ENCODE measurements around the gene ZNF792.
"Not testable (repeated sequence)": the region's sequence is repeated elsewhere in the genome, so short reads cannot be mapped to it uniquely, and the experiment has no call there.

ZNF792 gene

GRCh38 chr19:34999498-35000337 is 35.7 kb upstream of the ZNF792 start, which contains the start of gene GRAMD1A:
TSS of gene GRAMD1A (plus strand) at chr19:35000323. CDS start at chr19:35000479, 156 bp downstream.
- peak within 1 kb of the TSS; percentile 84 to 100 (median 96) for H3K27ac ChIP-seq
- H3K4me3 ChIP-seq: peak within 1 kb of the TSS; percentile 62 to 93 (median 83)

GRCh38 chr19:34998777-34999497 is 34.9 kb upstream of the ZNF792 start:
- H3K27ac ChIP-seq: peak overlapping the region; percentile 84 to 100 (median 96)
- peak overlapping the region; percentile 62 to 93 (median 83) for H3K4me3 ChIP-seq

GRCh38 chr19:34998224-34998623 is 34.2 kb upstream of the ZNF792 start:
- not testable (repeated sequence) for H3K4me3 ChIP-seq
- peak overlapping the region in 12 of 21 experiments; percentile 13 to 100 (median 94) for H3K27ac ChIP-seq

GRCh38 chr19:34997071-34997617 is 33.1 kb upstream of the ZNF792 start:
- H3K27ac ChIP-seq: peak overlapping the region in 19 of 21 experiments; percentile 2 to 100 (median 56)
- no peak overlapping the region for H3K4me3 ChIP-seq

GRCh38 chr19:34995551-34995950 is 31.5 kb upstream of the ZNF792 start:
- Histone ChIP-seq H3K4me3 (no peak overlapping the region), H3K27ac (peak overlapping the region in 10 of 21 experiments; percentile 11 to 96 (median 34))

GRCh38 chr19:34994643-34995541 is 30.9 kb upstream of the ZNF792 start:
- peak overlapping the region in 16 of 21 experiments; percentile 8 to 96 (median 54) for H3K27ac ChIP-seq
- no peak overlapping the region for H3K4me3 ChIP-seq

DNA sequence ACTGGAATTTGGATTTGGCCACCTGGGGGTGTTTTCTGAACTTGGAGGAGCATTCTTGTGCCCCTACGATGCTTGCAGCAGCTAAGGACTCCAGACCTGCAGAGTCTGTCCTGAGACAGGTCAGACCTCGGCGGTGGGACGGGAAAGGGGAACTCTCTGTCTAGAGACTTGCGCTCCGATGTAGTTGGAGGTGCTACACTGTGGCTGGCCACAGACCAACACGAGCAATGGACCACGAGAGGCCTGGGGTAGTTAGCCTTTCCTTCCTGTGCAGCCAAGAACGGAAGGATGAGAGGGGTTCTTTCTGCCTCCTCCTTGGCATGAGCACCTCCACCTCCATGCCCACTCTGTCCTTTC is 30.2 kb upstream of the ZNF792 start:
- Histone ChIP-seq H3K27ac (peak overlapping the region in 8 of 21 experiments; percentile 8 to 73 (median 58)), H3K4me3 (no peak overlapping the region)

DNA sequence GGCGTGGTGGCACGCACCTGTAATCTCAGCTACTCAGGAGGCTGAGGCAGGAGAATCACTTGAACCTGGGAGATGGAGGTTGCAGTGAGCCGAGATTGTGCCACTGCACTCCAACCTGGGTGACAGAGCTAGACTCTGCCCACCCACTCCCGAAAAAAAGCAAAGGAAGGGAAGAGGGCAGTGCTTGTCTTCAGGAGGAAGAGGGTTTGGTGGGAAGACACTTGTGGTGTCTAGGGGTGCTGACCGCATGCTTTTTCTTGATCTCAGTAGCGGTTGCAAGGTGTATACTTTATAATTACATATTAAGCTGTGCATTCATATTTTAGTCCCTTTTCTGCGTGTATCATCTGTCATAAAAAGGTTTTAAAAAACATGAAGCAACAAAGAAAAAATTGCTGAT is 28.6 kb upstream of the ZNF792 start:
- H3K27ac ChIP-seq, H3K4me3 ChIP-seq: not testable (repeated sequence)

GRCh38 chr19:34991542-34992333 is 27.7 kb upstream of the ZNF792 start:
- no peak overlapping the region for H3K4me3 ChIP-seq

GRCh38 chr19:34990578-34991192 is 26.7 kb upstream of the ZNF792 start:
- Histone ChIP-seq H3K4me3 (no peak overlapping the region), H3K27ac (peak overlapping the region in 3 of 21 experiments; percentile 3 to 51 (median 18))

More at GRCh38 chr19:34991542-34992333, 27.7 kb upstream of the ZNF792 start:
- peak overlapping the region in 1 of 21 experiments; percentile 3 for H3K27ac ChIP-seq

- Histone ChIP-seq H3K4me3 (no peak overlapping the region), H3K27ac (peak overlapping the region in 2 of 21 experiments; percentile 17 to 65)
Measured at GRCh38 chr19:34989298-34989697, 25.3 kb upstream of the ZNF792 start.

DNA sequence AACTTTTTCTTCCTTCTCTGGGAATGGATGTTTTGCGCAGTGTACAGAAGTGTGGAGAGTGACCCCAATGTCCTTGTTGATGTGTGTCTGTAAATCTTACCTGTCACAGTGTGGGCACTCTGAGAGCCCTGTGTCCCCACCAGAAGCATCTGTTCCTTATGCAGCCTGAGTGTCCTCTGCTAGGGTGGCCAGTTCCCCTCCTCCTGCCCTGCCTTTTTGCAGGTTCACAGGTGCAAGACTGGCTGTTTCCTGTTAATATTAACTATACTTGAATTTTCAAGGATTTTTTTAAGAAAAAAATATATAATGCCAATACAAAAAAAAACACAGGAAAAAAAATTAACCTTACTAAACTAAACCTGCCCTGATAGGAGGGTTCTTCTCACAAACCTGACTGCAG is 24.1 kb upstream of the ZNF792 start:
- Histone ChIP-seq H3K4me3 (no peak overlapping the region), H3K27ac (no peak overlapping the region)

- Histone ChIP-seq H3K27ac (peak overlapping the region in 8 of 21 experiments; percentile 21 to 53 (median 32)), H3K4me3 (no peak overlapping the region)
Measured at GRCh38 chr19:34985249-34986022, 21.4 kb upstream of the ZNF792 start.

DNA sequence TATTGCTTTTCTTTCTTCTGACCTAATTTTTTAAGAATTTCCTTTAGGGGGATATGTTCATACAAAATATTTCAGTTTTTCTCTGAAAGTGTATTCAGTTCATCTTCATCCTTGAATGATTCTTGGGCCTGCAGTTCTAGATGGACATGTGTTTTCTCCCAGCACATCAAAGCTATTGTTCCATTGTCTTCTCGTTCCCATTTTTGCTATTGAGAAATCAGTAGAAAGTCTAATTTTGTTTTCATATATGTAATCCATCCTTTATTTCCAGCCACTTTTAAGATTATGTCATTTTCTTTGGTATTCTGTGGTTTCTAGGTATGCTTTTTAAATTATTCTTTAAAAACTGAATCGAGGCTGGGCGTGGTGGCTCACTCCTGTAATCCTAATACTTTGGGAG is 20.3 kb upstream of the ZNF792 start:
- Histone ChIP-seq H3K4me3 (no peak overlapping the region), H3K27ac (no peak overlapping the region)

GRCh38 chr19:34983786-34984185 is 19.8 kb upstream of the ZNF792 start:
- no peak overlapping the region for H3K4me3 ChIP-seq
- no peak overlapping the region for H3K27ac ChIP-seq

DNA sequence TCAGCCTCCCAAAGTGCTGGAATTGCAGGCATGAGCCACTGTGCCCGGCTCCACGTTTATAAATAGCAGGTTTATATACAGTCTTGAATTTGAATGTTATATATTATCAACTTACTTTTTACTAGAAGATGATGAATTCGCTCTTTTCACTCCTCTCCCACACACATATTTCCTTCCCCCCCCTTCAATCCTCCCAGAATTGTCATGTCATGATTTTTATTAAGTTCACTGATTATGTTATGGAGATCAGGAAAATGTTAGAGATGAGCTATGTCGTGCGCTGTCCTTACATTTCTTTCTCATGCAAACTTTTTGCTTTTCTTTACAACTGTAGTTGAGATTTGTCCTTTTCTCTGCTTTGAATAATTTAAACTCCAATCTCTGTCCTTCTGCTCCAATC is 18.2 kb upstream of the ZNF792 start:
- H3K4me3 ChIP-seq: no peak overlapping the region
- no peak overlapping the region for H3K27ac ChIP-seq
